ENCODE measurements around the gene PIP4K2C.

The PIP4K2C gene

DNA sequence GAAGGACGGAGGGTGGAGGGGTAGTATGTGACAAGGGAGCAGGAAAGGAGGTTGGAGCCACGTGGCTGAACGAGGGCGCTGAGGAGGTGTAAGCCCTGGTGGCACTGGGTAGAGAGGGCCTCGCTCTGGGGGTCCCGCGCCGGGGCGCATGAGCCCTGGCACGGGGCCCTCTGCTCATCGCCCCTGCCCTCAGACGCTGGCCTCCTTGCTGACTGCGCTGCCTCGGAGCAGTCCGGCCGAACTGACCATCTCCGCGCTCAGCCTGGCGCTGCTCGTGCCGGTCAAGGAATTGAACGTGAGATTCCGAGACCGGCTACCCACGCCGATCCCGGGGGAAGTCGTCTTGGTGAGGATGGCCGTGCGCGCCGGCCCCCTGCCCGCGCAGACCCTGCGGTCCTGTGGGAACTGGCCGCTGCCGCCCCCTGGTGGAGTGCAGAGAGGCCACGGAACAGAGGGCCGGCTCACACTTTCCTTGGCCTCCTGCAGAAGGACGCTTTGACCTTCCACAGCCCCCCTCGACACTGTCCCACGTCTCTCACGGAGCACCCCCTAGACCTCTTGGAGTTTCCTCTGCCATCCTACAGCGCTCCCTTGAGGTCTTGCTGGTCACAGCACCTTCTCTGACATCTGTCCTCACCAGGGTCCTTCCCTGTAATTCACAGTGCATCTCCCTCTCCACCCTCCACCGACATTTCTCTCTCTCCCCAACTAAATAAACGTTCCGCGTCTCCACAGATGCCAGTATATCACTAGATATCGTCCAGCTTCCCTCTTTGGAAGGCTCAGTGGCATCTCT is 30.7 kb downstream of the PIP4K2C start:
- DNase-seq (ENCODE audit: low spot score), result peak; percentile 92

DNA sequence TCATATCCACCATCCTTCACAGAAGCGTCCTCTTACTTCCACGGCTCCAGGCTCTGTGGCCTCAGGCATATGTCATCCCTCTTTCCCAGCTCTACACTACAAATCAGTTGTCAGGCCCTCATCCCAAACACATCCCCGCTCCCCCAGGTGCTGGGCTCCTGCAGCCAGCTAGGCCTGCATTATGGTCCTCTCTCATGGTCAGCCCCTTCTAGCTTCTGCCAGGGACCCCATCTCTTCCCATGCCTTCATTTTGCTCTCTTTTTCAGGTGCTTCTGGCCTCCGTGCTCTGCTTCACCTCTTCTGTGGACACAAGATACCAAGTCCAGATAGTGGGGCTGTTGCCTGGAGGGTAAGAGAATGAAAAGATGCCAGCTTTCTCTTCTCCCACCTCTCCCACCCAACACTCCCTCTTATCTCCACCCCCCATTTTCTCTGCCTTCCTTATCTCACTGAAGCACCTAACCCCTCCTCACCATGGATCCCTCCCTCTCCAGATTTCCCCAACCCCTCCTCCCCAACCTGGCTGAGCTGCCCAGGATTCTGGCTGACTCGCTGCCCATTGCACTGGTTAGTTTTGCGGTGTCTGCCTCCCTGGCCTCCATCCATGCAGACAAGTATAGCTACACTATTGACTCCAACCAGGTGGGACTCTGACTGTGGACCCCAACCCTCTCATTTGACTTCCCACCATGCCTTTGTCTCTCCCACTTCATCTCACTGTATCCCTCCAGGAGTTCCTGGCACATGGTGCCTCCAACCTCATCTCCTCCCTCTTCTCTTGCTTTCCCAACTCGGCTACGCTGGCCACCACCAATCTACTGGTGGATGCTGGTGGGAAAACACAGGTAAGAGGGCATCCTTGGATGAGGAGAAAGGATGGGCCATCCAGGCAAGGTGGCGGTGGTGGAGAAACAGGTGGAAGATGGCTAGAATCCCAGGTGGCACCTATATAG is 31.6 kb downstream of the PIP4K2C start:
- DNase-seq (ENCODE audit: low spot score), result peak; percentile 33

DNA sequence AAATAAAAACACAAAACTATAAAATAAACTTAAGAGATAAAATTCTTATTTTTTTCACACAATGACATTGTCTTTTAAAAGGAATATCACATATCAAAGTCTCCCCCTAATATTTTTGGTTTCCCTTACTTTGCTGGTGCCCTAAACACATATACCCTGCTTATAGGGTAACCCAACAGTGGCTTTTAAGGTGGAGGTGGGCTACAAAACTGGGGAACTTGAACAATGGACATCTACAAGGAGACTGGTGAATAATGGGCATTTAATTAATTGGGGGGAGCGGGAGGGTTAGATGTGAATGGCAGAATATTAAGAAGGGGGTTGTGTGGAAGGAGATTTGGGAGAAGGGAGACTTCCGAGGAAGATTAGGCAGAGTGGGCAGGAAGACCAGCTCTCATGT is 32.4 kb downstream of the PIP4K2C start:
- peak; percentile 6 for DNase-seq (ENCODE audit: low spot score)

DNA sequence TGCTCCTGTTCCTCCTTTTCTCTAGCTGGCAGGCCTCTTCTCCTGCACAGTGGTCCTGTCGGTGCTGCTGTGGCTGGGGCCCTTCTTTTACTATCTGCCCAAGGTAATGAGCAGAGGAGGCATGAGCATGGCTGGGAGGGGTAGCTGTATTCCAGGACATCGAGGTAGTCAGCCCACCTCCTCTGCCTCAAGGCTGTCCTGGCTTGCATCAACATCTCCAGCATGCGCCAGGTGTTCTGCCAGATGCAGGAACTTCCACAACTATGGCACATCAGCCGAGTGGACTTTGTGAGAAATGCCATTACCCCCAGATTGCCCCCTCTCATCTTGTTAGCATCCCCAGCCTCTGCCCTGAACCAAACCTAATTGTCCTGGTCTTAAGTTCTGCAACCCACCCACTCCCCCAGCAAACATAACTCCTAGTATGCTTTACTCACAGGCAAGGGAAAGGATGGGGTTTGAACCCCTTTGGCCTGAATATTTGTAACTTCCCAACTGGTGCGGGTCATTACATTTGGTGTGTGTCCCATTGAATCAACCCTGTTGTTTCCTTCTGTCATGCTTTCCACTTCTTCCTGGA is 32.9 kb downstream of the PIP4K2C start:
- no peak for DNase-seq (ENCODE audit: low spot score)

DNA sequence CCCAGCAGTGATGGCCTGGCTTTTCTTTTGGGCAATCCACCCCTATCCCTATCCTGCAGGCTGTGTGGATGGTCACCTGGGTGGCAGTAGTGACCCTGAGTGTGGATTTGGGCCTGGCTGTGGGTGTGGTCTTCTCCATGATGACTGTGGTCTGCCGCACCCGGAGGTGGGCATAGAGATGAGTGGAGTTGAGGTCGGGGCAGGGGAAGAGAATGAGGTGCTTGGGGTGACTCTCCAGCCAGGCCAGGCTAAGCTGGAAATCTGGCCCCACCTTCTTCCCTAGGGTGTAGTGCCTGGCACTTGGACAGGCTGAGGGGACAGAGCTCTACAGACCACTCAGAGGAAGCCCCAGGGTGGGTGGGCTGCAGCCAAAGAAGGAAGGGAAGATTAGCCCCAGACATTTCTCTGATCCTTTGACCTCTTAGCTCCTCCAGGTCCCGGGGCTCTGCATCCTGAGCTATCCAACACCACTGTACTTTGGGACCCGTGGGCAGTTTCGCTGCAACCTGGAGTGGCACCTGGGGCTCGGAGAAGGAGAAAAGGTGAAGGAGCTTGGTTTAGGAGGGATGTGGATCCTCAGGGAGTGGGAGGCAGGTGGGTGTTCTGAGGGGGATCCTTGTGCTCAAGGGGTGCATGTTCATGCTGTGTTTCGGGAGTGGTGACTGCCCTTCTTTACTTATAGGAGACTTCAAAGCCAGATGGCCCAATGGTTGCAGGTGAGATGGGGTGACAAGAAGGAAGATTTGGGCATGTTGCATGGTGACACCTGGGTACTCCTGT is 33.6 kb downstream of the PIP4K2C start:
- no peak for DNase-seq (ENCODE audit: low spot score)

DNA sequence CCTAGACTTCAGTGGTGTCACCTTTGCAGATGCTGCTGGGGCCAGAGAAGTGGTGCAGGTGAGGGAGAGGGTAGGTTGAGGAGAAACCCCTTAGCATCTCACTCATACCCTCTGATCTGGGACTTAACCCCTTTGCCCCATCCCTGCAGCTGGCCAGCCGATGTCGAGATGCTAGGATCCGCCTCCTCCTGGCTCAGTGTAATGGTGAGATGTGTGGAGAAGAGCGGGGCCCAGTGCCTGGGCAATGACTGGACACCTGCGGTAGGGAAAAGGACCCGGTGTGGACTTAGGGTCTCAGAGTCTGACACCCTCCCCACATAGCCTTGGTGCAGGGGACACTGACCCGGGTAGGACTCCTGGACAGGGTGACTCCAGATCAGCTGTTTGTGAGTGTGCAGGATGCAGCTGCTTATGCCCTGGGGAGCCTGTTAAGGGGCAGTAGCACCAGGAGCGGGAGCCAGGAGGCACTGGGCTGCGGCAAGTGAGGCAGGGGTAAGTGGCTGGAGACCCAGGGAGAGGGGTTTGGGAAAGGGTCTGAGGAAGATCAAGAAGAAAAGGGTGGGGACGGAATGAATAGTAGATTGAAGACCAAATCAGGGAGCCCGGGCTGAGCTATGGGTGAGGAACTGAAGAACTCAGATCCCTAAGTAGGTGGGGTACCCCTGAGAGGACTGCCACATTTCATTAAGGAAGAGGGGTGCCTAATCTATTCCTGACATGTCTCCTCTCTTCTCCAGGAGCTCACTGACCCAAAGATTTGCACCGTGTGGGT is 34.5 kb downstream of the PIP4K2C start:
- DNase-seq (ENCODE audit: low spot score), result no peak

DNA sequence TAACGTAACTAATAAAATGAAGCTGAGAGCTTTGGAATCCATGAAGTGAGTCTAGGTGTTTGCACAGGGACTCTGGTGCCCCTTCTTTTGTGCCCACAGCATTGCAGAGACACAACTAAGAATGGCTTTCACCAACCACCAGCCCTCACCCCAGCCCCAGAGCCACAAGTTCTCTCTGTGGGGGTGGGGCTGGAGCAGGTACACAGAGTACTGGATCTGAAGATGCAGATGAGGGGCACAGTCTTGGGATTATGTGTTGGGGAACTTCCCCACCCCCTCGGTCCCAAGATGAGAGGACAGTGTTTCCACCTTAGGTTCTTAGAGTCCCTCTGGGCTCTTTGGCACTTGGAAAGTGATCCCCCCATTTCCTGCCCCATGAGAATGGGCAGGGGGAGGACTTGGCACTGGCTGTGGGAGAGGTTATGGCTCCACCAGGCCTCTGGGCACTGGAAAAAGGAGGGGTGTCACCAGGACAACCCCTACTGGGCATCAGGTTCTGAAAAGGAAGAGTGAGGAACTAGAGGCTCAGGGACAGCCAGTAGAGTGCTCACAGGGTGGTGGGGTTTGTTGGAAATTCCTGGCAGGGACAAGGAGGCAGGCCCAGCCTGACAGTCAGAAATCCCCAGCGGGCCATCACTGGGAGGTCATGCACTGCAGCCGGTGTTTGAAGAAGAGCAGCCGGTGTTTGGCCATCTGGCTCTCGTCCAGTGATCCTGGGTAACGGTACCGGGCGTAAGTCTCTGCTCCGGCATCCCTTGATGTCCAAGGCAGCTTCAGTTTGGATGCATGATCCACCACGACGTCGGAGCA is 35.3 kb downstream of the PIP4K2C start:
- DNase-seq (ENCODE audit: low spot score), result no peak

DNA sequence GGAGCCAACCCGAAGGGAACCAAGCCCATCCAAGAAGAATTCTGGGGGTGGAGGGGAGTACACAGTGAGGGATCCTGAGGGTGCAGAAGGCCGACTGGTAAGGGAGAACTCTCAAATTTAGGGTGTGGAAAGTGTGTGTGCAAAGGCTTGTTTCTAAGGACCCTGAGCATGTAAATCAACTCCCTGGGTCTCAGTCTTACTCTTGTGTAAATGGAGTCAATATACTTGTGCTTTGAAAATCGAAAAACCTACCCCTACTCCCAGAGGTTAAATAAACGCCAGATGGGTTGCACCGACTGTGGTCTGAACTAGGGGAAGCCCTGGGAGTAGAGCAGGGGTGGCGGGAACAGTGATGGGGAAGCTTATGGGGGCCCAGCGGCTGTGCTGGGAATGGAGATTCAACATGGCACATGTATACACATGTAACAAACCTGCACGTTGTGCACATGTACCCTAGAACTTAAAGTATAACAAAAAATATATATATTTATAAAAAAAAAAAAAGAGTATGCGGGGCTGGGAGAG is 36.0 kb downstream of the PIP4K2C start:
- no peak for DNase-seq (ENCODE audit: low spot score)

DNA sequence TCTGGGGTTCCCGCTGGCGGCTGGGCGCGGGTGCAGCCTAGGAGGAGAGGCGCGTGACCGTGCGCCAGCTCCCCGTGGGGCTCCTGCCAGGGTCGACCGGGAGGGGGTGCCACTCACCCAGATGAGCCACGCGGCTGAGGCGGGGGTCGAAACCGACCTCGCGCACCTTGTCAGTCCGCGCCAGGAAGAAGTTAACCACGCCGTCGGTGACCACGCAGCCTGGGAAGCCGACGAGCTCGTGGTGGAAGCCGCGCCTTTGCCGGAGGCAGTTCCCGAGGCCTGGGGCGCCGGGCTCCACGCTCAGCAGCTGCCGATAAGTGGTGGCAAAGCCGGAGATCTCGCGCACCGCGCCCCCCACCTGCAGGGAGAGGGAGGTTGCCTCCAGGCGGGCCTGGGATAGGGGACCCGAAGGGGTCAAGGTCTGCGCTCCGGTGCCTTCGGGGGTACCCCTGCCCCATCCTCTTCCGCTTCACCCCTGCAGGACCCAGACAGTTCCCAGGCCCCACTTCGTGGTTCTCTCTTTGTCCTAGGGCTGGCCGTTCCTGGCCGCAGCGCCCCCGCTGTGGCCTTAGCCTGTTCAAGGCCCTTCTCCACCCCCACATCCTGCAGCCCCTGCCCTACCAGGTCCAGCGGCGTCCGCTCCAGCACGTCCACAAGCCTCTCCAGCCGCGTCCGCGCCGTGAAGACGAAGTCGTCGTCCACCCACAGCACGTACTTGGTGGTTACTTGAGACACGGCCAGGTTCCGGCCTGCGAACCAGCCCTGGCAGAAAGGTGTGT is 36.7 kb downstream of the PIP4K2C start:
- DNase-seq (ENCODE audit: low spot score), result peak; percentile 17

DNA sequence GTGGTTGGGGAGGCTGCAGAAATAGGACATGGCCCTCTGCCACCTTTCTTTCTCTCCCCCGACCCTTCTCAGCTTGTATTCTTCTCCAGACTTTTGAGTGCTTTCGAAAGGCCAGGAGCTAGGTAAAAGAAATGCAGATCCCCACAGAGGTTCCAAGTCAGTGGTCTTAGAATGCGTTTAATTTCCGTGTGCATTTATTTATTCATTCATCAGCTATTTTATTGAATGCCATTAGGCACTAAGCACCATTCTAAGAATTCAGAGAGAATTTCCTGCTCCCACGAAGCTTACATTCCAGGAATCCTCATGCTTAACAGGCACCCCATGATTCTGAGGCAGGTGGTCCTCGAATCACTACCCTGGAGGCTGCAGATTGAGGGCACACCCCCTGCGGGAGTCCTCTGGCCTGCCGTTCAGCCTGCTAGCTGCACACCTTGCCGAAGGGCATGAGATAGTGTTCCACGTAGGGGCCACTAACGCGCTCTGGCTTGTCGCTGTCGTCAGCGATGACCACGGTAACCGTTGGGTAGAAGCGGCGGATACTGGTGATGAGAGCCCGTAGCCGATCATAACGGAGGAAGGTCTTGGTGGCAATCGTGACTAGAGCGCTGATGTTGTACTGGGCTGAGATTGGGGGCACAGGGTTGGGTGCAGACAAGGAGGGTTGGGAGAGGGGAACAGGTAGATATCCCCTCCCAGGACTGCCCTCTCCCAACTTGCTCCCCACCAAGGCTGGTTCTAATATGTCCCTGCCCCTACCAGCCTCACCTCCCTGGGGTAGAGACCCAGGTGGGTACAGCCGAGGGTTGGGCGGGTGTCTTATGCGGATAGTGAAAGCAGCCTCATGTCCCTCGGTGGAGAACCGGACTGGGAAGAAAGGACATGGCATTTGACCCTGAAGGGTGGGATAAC is 37.5 kb downstream of the PIP4K2C start:
- DNase-seq (ENCODE audit: low spot score), result peak; percentile 9

DNA sequence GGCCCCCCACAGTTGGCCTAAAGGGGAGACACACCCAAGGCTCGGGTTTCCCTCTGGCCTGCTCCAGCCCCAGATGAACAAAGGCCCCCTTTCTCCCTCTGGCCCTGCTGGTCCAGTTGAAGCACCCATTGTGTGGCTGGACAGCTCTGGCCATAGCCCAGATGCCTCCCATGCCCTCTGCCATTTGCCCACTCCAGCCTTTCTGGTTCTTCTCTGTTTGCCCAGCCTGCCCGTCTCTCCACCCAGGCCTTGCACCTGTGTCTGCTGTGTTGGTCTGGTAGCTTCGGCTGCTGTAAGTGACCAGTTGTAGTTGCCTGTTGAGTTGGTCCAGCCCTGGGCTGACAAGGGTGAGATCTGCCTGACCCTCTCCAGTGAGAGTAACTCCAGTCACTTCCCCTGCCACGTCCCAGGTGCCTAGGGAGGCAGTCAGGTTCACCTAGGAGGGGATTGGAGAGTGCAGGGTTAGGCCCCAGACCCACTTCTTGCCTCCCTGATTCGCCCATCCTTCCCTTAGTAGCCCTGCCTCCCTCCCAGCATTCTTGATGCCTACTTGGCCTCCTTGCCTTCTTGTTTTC is 39.0 kb downstream of the PIP4K2C start:
- peak; percentile 14 for DNase-seq (ENCODE audit: low spot score)

DNA sequence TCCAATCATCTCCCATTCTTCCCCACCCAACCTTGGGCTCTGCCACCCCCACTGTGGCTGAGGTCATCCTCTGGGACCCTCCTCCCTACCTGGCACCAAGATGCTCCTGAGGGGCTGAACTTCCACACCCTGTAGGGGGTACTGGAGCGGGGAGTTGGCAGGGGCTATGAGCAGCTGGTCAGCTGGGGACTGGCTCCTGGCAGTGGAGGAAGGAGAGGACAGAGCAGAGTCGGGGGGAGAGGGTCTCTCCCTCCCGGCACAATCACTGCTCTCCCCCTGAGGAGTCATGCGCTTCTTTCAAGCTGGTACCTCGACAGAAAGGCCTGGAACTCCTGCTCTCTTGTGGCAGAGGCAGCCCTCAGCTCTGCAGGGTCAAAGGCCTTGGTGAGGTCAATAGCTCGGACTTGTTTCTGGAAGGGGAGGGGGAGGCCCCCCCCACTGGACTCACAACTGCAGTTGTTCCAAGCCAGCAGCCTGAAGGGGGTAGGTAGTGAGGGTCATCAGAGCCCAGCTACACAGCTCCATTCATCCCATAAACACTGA is 40.0 kb downstream of the PIP4K2C start:
- peak; percentile 15 for DNase-seq (ENCODE audit: low spot score)

DNA sequence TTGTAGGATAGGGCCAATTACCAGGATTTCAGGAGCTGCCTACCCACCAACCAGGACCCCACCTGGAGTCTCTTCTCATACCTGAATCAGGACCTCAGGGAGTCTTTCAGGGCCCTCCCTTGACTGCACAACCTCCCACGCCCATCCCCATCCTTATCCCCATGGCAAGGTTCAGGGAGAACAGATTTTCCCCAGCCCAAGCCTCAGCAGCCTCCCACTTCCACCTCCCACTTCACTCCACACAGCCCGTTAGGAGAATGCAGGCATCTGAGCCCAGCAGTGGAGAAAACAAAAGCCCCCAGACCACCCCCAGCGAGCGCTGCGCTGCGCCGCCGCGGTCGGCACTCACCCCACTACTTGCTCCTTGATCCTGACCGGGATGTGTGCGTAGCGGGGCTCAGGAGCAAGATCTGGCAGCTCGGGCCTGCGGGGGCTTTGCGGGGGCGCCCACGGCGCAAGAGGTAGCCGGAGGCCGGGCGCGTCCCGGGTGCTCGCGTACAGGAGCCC is 40.6 kb downstream of the PIP4K2C start:
- DNase-seq (ENCODE audit: low spot score), result peak; percentile 53

DNA sequence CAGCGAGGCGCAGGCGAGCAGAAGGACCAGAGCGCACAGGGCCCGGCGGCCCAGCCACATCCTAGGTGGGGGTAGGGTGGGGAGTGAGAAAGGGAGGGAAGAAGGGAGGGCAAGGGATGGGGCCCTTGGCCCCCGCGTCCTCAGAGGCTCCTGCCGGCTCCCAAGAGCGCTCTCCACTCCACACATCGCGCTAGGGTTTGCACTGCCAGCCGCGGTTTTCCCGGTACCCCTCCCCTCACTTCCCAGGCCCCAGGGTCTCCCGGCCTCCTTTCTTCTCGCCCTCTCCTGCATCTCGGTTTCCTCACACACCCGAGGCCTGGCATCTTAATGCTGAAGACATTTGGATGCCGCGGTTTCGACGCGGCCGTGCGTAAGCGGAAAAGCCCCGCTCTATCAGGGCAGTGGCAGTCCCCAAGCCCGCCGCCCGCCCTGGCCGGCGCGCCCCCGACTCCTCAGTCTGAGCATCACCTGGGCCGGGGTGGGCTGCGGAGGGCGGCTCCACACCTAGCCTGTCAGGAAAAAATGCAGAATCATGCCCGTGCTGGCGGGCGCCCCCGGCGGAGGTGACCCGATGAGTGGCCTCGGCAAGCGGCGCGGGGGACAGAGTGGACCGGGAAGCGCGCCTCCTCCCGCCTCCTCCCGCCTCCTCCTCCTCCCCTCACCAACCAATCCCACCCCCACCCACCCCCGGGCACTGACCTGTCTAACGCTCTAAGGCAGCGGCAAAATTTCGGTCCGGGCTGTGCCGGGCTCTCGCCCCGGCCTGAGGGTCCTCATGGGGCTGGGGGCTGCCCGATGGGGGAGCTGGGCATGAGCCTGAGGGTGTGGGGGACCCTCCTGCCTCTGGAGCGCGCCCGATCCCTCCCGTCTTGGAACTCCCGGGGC is 41.3 kb downstream of the PIP4K2C start:
- peak; percentile 66 for DNase-seq (ENCODE audit: low spot score)

DNA sequence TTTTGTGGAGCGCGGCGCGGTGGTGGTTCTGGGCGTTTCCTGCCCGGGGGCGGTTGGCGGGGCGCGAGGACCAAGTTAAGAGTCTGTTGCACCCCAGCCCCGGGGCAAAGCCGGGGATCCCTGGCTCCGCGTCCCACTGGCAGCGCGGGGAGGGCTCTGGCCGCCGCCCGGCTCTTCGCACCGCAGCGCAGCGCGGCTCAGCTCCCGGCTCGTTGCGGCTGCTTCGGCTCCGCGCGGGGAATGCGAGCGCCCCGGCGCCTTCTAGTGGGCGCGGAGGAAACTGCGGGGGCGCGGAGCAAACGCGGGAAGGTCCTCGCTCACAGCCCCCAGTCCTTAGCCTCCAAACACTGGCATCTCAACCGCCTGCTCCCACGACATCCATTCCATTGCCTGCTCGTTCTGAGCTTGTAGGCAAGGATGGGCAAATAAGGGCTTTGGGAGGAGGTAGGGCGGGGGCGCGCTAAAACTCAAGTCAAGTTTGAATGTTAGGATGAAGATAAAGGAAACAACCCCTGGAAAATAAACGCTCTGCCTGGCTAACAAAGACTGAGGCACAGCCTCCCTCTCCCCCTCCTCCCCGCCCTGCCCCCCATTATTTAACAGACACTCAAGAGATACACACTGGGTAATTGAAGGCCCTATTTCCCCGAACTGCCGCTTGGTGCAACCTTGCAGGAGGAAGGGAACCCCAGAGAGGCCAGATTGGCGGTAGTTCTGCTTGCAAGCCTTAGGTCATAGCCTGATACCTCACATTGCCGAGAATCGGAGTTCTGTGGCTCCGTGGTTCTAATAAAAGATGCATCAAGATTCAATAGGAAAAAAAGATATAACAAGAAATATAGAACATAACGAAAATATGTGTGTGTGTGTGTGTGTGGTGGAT is 42.2 kb downstream of the PIP4K2C start, which contains the start of gene B4GALNT1:
TSS of gene B4GALNT1 (minus strand) at position 244 of the 883 bp plus-strand sequence. CDS start 1,069 bp downstream, outside the sequence.
- peak; percentile 95 for DNase-seq (ENCODE audit: low spot score)

All from D341Med (cell line).